HG02884 (cell line): ENCODE measurements around the gene ARRDC5.
"Not testable (repeated sequence)": the region's sequence is repeated elsewhere in the genome, so short reads cannot be mapped to it uniquely, and the experiment has no call there.

Experiments used
- ATAC-seq: cut with Tn5 transposase; IDR thresholded peaks from one replicate; pipeline ENCODE4 v1.9.1; 2021; ENCODE audit warnings: mild to moderate bottlenecking, moderate library complexity; ENCODE audit not compliant: unreplicated experiment

Gene ARRDC5

DNA sequence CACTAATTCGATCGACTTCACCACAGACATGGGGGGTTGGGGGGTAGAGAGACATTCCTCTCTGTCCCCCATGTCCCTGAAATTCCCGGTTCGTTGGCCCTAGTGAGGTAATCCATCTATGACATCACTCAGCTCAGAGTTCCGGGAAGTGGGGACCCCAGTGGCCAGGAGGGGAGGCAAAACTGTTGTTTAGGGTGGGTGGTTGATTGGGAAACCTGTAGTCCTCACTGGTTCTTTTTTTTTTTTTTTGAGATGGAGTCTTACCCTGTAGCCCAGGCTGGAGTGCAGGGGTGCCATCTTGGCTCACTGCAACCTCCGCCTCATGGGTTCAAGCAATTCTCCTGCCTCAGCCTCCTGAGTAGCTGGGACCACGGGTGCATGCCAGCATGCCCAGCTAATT is at the start of gene ARRDC5:
Gene ARRDC5 (minus strand): TSS at position 101 of the 400 bp plus-strand sequence. CDS start 71 bp downstream, at position 30.
- no peak for ATAC-seq

DNA sequence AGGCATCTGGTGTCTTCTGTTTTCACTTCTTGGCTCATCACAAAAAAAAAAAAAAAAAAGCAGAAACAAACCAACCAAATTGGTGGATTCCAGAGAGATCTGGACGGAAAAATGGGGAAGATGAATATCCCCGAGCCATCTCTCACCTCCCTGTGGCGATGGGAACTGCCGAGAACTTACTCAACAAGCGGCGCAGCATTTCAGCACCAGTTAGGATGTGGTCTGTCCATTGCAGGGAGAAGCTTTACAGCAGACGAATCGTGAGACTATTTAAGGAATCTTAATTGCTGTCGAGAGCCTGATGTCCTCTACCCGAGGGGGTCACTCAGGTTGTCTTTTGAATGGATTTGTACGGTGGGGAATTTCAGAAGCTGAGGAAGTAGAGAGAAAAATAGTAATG is 49.0 kb upstream of the ARRDC5 start:
- ATAC-seq: no peak

DNA sequence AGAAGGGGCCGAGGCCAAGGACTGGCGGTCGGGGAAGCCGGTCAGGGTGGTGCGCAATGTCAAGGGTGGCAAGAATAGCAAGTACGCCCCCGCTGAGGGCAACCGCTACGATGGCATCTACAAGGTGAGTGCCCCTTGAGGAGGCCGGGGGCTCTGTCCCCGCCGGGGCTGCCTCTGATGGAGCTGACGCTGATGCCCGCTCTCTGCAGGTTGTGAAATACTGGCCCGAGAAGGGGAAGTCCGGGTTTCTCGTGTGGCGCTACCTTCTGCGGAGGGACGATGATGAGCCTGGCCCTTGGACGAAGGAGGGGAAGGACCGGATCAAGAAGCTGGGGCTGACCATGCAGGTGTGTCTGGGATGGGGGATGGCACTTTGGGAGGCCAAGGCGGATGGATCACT is 48.0 kb upstream of the ARRDC5 start:
- not testable (repeated sequence) for ATAC-seq

DNA sequence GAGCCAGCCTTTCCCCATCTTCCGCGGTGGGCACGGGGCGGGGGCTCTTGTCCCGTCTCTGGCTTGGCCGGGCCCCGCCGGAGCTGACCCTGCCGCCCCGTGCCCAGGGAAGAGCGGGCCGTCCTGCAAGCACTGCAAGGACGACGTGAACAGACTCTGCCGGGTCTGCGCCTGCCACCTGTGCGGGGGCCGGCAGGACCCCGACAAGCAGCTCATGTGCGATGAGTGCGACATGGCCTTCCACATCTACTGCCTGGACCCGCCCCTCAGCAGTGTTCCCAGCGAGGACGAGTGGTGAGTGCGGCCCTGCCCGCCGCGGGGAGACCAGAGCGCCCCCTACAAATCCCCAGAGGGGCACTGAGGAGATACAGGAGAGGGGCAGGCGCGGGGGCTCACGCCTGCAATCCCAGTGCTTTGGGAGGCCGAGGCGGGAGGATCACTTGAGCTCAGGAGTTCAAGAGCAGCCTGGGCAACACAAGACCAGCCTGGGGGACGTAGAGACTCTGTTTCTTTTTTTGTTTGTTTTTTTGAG is 39.0 kb upstream of the ARRDC5 start:
- ATAC-seq: not testable (repeated sequence)

DNA sequence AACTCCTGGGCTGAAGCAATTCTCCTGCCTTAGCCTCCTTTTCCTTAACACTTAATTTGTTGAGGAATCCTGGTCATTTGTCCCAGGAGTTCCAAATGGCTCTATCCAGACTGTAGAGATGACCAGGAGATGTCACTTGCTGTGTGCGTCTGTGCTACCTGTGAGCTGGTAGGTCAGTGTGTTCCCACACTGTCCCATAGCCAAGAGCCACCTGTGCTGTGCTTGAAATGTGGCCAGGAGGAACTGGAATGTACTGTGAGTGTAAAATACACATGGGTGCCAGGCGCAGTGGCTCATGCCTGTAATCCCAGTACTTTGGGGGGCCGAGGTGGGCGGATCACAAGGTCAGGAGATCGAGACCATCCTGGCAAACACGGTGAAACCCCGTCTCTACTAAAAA is 36.8 kb upstream of the ARRDC5 start:
- ATAC-seq: no peak

DNA sequence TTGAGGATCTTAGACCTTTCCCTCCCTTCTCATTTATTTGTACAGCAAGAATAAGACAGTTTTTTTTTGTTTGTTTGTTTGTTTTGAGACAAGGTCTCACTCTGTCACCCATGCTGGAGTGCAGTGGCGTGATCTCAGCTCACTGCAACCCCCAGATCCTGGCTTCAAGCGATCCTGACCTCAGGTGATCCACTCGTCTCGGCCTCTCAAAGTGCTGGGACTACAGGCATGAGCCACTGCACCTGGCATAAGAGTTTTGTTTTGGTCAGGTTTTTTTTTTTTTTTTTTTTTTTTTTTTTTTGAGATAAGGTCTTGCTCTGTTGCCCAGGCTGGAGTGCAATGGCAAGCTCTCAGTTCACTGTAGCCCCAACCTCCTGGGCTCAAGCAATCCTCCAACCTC is 35.8 kb upstream of the ARRDC5 start:
- ATAC-seq: not testable (repeated sequence)

DNA sequence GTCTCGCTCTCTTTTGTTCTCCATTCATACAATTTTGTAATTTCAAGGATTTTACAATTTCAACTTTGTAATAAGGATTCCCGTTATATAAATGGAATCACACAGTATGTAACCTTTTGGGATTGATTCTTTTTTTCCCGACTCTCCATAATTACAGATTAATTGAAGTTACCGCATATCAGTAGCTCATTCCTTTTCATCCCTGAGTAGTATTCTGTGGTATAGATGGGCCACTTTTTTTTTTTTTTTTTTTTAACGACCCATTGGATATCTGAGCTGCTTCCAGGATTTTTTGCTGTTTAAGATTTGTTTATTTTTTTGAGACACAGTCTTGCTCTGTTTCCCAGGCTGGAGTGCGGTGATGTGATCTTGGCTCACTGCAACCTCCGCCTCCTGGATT is 34.4 kb upstream of the ARRDC5 start:
- no peak for ATAC-seq

DNA sequence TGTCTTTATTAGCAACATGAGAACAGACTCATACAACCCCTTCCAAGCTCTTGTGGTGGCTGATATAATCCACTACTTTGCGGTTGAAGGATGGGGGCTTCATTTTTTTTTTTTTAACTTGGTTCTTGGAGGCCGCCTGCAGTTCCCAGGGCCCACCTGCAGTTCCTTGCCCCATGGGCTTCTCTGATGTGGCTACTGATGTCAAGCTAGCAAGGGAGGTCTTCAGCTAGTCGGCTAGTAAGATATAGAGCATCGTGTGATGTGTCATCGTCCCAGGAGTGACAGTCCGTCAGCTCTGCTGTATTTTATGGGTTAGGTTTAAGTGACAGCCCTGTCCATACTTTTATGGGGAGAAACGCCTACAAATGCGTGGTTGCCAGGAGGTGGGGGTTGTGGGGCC is 32.7 kb upstream of the ARRDC5 start:
- no peak for ATAC-seq

DNA sequence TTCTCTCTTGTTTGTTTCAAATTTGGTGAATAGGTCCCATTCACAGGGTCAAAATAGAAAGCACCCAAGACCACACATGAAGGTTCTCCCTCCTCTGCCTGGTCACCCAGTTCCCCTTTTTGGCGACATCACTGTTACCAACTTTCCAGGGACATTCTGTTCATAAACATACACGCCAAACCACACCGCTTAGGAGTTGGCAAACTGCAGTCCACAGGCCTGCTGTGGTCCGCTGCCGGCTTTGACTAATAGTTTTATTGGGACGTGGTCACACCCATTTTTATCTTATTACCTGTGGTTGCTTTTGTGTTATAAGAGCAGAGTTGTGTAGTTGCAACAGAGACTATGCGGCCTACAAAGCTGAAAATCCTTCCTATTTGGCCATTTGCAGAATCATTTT is 30.8 kb upstream of the ARRDC5 start:
- ATAC-seq: no peak

DNA sequence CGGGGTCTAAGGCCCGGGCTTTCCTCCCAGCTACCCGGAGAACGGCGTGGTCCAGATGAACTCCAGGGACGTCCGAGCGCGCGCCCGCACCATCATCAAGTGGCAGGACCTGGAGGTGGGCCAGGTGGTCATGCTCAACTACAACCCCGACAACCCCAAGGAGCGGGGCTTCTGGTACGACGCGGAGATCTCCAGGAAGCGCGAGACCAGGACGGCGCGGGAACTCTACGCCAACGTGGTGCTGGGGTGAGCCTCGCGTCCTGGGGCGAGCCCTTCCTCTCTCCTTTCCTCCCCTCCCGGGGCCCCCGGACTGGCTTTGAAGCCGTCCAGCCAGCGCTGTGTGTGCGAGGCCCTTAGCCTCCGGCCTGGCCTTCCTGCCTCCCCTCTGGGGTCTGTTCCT is 30.0 kb upstream of the ARRDC5 start:
- no peak for ATAC-seq

DNA sequence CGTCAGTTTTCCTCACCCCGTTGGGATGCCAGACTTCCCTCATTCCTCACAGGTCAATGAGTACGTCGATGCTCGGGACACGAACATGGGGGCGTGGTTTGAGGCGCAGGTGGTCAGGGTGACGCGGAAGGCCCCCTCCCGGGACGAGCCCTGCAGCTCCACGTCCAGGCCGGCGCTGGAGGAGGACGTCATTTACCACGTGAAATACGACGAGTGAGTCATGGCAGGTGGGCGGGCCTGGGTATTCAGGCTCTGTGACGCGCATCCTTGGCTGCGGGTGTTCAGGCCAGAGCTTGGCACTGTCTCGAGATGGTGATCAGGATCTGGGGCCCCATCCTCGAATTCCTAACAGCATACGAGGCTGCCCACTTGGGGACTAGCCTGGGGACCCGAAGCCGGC is 28.0 kb upstream of the ARRDC5 start:
- no peak for ATAC-seq

DNA sequence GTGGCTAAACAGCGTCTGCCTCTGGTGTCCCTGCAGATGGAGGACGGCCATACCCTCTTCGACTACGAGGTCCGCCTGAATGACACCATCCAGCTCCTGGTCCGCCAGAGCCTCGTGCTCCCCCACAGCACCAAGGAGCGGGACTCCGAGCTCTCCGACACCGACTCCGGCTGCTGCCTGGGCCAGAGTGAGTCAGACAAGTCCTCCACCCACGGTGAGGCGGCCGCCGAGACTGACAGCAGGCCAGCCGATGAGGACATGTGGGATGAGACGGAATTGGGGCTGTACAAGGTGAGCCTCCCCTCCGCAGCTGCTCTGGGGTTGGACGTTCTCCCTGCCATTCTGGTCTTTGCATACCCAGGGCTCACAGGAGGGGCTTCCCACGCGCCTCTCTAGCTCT is 26.5 kb upstream of the ARRDC5 start:
- ATAC-seq: no peak

DNA sequence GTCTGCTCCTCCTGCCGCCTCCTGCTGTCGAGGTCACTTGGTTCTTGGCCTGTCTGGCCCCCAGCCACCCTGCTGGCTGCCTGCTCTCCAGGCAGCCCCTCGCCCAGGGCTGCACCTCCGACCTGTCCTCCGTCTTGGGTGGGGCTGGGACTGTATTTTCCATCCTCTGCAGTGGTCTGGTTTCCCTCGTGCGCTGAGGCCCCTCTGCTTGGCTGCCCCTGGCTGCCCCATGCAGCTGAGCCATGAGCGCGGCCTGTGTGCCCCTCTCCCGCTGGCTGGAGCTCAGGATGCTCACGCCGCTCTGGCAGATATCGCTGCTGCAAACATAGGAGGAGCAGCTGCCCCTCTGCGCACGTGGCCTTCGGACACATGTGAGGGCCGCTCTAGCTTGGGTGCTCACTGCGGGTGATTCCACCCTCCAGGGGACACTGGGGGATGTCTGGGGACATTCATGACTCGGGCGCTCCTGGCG is 20.6 kb upstream of the ARRDC5 start:
- no peak for ATAC-seq

DNA sequence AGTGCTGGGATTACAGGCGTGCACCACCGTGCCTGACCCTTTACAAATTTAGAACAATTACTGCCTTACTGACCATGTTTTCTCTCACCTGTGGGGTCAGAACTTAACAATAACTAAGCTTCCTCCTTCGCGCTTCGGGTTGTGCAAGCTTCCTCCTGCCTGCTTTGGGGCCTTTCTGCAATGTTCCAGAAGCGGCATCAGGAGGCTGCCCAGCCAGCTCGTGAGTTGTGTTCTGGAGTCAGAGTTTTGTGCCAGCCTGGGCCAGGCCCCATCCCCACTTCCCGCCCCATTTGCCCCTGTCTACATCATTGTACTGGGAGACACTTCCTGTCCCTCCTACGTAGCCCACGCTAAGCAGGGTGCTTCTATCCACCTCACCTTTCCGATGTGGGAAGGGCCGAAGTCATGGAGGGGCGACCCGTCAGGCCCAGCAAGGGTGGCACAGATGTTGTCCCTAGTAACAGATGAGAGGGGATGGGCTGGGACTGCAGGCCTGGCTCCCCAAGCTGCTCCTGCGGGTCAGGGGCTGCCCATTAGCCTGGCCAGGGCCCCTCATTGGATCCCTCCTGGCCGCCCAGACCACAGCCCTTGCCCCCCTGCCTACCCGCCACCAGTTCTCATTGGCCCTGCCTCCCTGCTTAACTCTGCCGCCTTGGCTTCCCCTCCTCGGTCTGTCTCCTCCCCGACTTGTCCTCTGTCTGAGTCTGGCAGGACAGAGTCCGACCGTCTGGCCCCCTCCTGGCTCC is 20.0 kb upstream of the ARRDC5 start:
- ATAC-seq: no peak

DNA sequence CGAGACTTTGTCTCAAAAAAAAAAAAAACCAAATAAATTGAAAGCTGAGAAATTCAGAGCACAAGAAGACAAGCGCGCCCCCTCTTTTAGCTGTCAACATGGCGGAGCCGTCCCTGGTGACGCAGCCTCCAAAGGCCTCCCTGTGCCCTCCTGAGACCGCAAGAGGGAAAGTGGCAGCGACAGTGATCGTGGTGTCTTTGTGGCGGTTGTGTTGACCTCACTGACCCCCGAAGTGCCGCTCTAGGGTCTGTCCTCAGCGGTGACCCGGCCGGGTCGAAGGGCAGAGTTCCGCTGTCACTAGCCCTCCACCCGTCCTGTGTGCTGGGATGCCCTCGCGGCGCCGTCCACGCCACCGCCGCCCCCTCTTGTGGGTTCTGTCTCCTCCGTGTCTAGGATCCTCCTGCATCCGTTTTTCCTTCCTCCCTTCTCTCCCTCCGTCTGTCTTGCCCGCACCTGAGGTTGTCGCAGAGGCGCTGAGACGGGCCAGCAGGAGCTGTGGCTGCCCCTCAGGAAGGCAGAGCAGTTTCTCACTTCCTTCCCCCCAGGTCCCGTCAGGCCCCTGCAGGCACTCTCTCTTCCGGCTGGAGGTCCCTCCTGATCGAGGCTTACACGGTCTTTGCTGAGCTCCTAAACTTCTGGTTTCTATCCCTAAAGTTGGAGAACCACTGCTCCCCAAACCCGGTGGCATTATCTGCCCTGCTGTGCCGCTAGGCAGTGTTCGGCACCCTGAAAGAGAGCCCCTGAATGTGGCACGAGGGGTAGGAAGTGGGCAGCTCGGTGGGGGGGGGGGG is 13.8 kb upstream of the ARRDC5 start:
- no peak for ATAC-seq

DNA sequence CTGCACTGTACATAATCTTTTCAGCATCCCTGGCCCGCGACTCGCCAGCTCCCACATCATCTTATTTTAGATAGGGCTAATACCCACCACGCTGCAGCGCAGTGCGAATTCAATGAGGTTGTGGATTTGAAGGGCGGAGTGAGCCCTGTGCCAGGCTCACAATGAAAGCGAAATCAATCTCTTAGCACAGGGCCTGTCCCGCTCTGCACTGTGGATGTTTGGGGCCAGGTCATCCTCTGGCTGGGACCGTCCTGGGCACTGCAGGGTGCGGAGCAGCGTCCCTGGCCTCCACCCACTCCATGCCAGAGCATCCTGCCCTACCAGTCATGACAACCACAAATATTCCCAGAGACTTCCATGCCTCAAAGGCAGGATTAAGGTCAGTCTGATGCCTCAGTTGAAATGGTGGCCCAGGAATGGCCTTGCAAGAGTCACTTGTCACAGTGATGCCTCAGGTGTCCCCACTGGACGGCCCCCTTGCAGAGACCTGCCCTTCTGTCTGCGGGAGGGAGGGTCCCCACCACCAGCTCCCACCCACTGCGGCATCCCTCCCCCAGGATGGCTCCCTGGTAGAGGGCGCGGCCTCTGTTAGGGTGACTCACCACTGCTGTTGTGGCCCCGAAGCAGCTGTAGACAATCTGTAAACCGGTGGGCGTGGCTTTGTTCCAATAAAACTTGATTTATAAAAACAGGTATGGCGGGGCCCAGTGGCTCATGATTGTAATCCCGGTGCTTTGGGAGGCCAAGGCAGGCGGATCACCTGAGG is 12.2 kb upstream of the ARRDC5 start:
- no peak for ATAC-seq

DNA sequence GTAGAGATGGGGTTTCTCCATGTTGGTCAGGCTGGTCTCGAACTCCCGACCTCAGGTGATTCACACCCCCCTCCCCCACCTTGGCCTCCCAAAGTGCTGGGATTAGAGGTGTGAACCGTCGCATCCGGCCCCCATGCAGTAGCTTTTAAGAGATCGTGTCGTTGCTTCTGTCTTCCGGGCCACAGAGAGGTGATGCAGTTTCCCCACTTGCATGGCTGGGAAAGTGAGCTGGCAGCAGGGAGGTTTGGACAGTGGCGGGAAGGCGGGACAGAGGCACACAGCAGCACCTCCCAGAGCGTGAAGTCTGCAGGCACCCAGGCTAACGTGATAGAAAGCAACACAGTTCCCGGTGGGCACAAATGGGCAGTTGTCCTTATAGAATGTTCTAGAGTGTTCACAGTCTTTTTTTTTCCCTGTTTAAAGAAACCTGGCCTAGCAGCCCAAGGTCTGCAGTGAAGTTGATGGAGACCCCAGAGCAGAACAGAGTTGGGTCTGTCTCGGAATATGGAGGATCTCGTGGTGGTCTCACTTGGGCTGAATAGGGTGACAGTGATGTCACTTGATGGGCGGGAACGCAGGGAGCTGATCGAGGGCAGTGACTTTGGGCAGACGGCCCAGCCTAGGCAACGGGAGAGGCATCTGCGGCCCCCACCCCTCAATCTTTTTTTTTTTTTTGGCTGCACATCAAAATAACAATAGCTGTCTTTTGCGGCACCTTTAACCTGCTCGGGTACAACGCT is 11.5 kb upstream of the ARRDC5 start:
- no peak for ATAC-seq

DNA sequence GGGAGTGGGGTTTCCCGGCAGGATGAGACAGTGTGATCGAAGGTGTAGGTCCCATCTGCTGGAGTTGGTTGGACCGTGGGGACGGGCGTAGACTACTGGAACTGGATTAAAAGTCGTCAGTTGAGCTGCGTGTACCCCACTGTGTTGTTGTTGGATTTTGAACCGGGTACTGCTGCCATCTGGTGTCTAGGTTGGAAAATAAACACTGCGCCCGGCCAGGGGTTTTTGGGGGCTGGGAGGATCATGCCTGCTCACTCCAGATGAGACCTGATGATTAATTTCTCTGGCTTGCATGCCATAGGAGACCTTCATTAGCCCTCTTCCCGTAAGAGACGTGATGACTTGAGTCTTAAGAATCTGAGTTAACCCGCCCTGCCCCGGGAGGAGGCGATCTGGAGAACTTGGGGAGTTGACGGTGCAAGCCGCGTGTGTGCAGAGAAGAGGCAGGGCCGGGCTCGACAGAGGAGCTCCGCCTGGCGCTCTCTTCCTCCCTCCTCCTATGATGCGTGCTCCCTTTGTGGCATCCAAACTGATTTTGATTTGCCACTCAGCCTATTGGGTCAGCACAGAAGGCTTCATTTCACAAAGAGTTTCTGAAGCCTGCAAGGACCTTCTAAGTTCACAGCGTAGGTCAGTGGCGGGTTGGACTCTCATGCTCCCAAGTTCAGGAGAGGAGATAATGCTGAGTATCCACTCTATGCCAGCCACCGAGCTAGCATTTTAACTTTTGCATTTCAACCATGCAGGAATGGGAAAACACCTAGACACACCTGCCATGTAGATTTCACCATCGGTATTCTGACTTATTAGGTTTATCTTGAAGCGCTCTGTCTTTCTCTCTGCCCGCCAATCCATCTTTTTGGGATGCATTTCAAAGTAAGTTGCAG is 9.3 kb upstream of the ARRDC5 start:
- no peak for ATAC-seq

DNA sequence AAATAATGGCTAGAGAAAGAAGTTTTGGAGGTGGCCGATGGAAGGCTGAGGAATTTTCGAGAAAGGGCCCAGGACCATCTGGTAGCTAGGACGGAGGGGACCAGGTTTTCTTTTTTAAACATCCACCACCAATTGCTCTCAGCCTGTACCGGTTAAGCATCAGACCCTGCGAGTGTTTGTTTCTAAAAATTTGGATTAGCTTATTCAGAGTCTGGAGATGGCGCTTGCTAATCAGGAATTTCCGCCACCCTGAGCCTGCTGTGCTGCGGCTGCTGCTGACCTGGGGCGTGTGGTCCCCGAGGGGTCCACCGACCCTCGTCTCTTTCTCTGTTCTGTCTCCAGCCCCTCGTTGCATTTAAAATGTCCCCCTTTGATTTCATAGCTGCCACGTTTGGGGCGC is 8.6 kb upstream of the ARRDC5 start:
- no peak for ATAC-seq
